ENCODE measurements around the gene PCSK9. TPM values are rescaled to one million over a fixed set of nuclear protein-coding genes. Genes with fewer than 3 reads are reported as not detected.

PCSK9 gene
- total and polyA plus RNA-seq, 9 of the 15 experiments (the other 6 are each of a cell fraction or from before 2014, with no cell fraction given), result 3.2 to 58.6 (median 24.7) TPM

- peak; percentile 34; the same call in 1 of the 2 replicates for TF ChIP-seq TFAP4 (CRISPR knock-in tag; IDR thresholded peaks at IDR 0.05; ENCODE audit: borderline replicate concordance)
- no peak for TF ChIP-seq TAF7 (tag; IDR thresholded peaks at IDR 0.05)
- peak; percentile 60 for TF ChIP-seq JUND (IDR thresholded peaks at IDR 0.05; ENCODE audit: borderline replicate concordance, low read depth, low read length)
- TF ChIP-seq JUND (tag; IDR thresholded peaks at IDR 0.05; ENCODE audit: borderline replicate concordance, low read depth, low read length), result no peak
- TF ChIP-seq KAT7 (CRISPR knock-in tag; IDR thresholded peaks at IDR 0.05; ENCODE audit: borderline replicate concordance), result peak; percentile 75
- peak; percentile 61; the same call in 1 of the 2 replicates for TF ChIP-seq HES1 (IDR thresholded peaks at IDR 0.05; ENCODE audit: low read depth)
- TF ChIP-seq ATF4 (CRISPR knock-in tag; IDR thresholded peaks at IDR 0.05), result no peak
- TF ChIP-seq CREBBP (IDR thresholded peaks at IDR 0.05; ENCODE audit: low read depth, low read length), result no peak
- TF ChIP-seq TBP (optimal IDR thresholded peaks at IDR 0.05; ENCODE audit: low read depth, low read length), result peak; percentile 78
- TF ChIP-seq CREM (IDR thresholded peaks at IDR 0.05; ENCODE audit: low read depth), result peak; percentile 80
- peak; percentile 5 to 50; a peak in 2 of 4 replicates for TF ChIP-seq UBTF (IDR thresholded peaks at IDR 0.05; ENCODE audit: borderline replicate concordance in 1 of 2, low read depth in 2 of 2, low read length in 2 of 2)
- TF ChIP-seq NCOA6 (IDR thresholded peaks at IDR 0.05), result peak; percentile 50; the same call in 1 of the 2 replicates
- no peak for TF ChIP-seq THRA (IDR thresholded peaks at IDR 0.05)
- TF ChIP-seq ZNF165 (CRISPR knock-in tag; IDR thresholded peaks at IDR 0.05; ENCODE audit: borderline replicate concordance), result no peak
- peak; percentile 20 for TF ChIP-seq TAF1 (IDR thresholded peaks at IDR 0.05; ENCODE audit: control insufficient read depth, extremely low read depth, insufficient read depth, low read length, severe bottlenecking)
- TF ChIP-seq ZBTB2 (IDR thresholded peaks at IDR 0.05), result 0 out of 2 replicates have a peak, but pooled peaks have one; percentile 54
- no peak for TF ChIP-seq ASH1L (IDR thresholded peaks at IDR 0.05; ENCODE audit: borderline replicate concordance, low read depth, partially characterized antibody)
- peak; percentile 90 for TF ChIP-seq HMGN3 (IDR thresholded peaks at IDR 0.05; ENCODE audit: borderline replicate concordance, extremely low read depth, insufficient read length, low read depth, low read length)
- peak; percentile 46; the same call in 1 of the 2 replicates for TF ChIP-seq ZNF384 (IDR thresholded peaks at IDR 0.05; ENCODE audit: low read depth, low read length)
Measured at GRCh38 chr1:55039342-55040082, at the start of gene PCSK9 (continued).
